Liver (tissue), 9 donors: Measurements from ENCODE around the gene B9D2. TPM values are rescaled to one million over a fixed set of nuclear protein-coding genes. Genes with fewer than 3 reads are reported as not detected.

Source experiments
- DNase-seq: peaks from one replicate; pipeline ENCODE4 v3.0.0-alpha.2; 2017; ENCODE audit warnings: low spot score
- H3K27ac ChIP-seq, 2 donors: one replicate each; pipeline ENCODE4 v1.7.0; 2013; ENCODE audit warnings: inconsistent platforms in 2 of 2, low read length in 2 of 2, control low read depth in 1 of 2, low read depth in 1 of 2, mild to moderate bottlenecking in 1 of 2
- H3K27me3 ChIP-seq, 4 donors: one replicate each; pipeline versions ENCODE4 v1.6.1 to v1.7.0; 2013; ENCODE audit warnings: low read length in 3 of 4, inconsistent platforms in 1 of 4, mild to moderate bottlenecking in 1 of 4, moderate library complexity in 1 of 4; ENCODE audit not compliant: control insufficient read depth in 4 of 4, insufficient read depth in 4 of 4
- H3K36me3 ChIP-seq, 4 donors: one replicate each; pipeline versions ENCODE4 v1.6.1 to v1.7.0; 2013; ENCODE audit warnings: low read length in 3 of 4, mild to moderate bottlenecking in 3 of 4, low read depth in 1 of 4, moderate library complexity in 1 of 4; ENCODE audit not compliant: control insufficient read depth in 4 of 4, insufficient read depth in 3 of 4
- H3K4me1 ChIP-seq, 4 donors: one replicate each; pipeline versions ENCODE4 v1.6.1 to v1.7.0; 2013; ENCODE audit warnings: low read length in 3 of 4, mild to moderate bottlenecking in 3 of 4, moderate library complexity in 1 of 4; ENCODE audit not compliant: control insufficient read depth in 4 of 4, insufficient read depth in 4 of 4
- H3K4me3 ChIP-seq, 3 donors: one replicate each; pipeline versions ENCODE4 v1.6.1 to v1.7.0; 2013; ENCODE audit warnings: low read length in 3 of 3, control low read depth in 1 of 3, low read depth in 1 of 3, mild to moderate bottlenecking in 1 of 3
- H3K9ac ChIP-seq, 2 donors: one replicate each; pipeline ENCODE4 v1.7.0; 2013; ENCODE audit warnings: low read length in 2 of 2, mild to moderate bottlenecking in 2 of 2, moderate library complexity in 2 of 2, control low read depth in 1 of 2, low read depth in 1 of 2
- H3K9me3 ChIP-seq, 4 donors: one replicate each; pipeline versions ENCODE4 v1.6.1 to v1.7.0; 2013; ENCODE audit warnings: low read length in 3 of 4; ENCODE audit not compliant: control insufficient read depth in 4 of 4
- ATF3 ChIP-seq: IDR thresholded peaks from 2 replicates; pipeline ENCODE4 v1.6.1; 2016; ENCODE audit warnings: antibody characterized with exemption
- CTCF ChIP-seq: fragments of 150-350 bp; IDR thresholded peaks from 2 replicates; pipeline ENCODE4 v1.5.1; 2017; ENCODE audit warnings: improper control_type of control experiment, low read depth, low read length; ENCODE audit not compliant: missing input control
- EGR1 ChIP-seq, 2 donors: IDR thresholded peaks; 2 replicates each; pipeline ENCODE4 v1.6.1; 2016 to 2018; ENCODE audit warnings: antibody characterized with exemption in 2 of 2, low read depth in 2 of 2
- FOXA1 ChIP-seq: IDR thresholded peaks from 2 replicates; pipeline ENCODE4 v1.6.1; 2016; ENCODE audit warnings: antibody characterized with exemption
- FOXA2 ChIP-seq: IDR thresholded peaks from 2 replicates; pipeline ENCODE4 v1.6.1; 2016; ENCODE audit warnings: antibody characterized with exemption
- GABPA ChIP-seq, 2 donors: IDR thresholded peaks in 1 of 2; conservative IDR thresholded peaks in 1 of 2; 2 replicates each; pipeline ENCODE4 v1.6.1; 2016; ENCODE audit warnings: antibody characterized with exemption in 2 of 2, mild to moderate bottlenecking in 1 of 2, moderate library complexity in 1 of 2
- HNF4A ChIP-seq, 2 donors: conservative IDR thresholded peaks; 2 replicates each; pipeline ENCODE4 v1.6.1; 2016; ENCODE audit warnings: antibody characterized with exemption in 2 of 2, mild to moderate bottlenecking in 2 of 2
- HNF4G ChIP-seq: IDR thresholded peaks from 2 replicates; pipeline ENCODE4 v1.6.1; 2016; ENCODE audit warnings: antibody characterized with exemption
- JUND ChIP-seq, 2 donors: IDR thresholded peaks; 2 replicates each; pipeline ENCODE4 v1.6.1; 2016; ENCODE audit warnings: antibody characterized with exemption in 2 of 2
- NR2F2 ChIP-seq: IDR thresholded peaks from 2 replicates; pipeline ENCODE4 v1.6.1; 2016; ENCODE audit warnings: antibody characterized with exemption
- RAD21 ChIP-seq, 2 donors: IDR thresholded peaks; 2 replicates each; pipeline ENCODE4 v1.6.1; 2016; ENCODE audit warnings: antibody characterized with exemption in 2 of 2, mild to moderate bottlenecking in 2 of 2
- REST ChIP-seq: IDR thresholded peaks from 2 replicates; pipeline ENCODE4 v1.6.1; 2016; ENCODE audit warnings: antibody characterized with exemption, mild to moderate bottlenecking
- RXRA ChIP-seq, 2 donors: IDR thresholded peaks; 2 replicates each; pipeline ENCODE4 v1.6.1; 2017 to 2018; ENCODE audit warnings: antibody characterized with exemption in 2 of 2, mild to moderate bottlenecking in 1 of 2
- SP1 ChIP-seq: IDR thresholded peaks from 2 replicates; pipeline ENCODE4 v1.6.1; 2018; ENCODE audit warnings: antibody characterized with exemption, mild to moderate bottlenecking
- TAF1 ChIP-seq: conservative IDR thresholded peaks from 2 replicates; pipeline ENCODE4 v1.6.1; 2016; ENCODE audit warnings: antibody characterized with exemption, mild to moderate bottlenecking
- YY1 ChIP-seq: IDR thresholded peaks from 2 replicates; pipeline ENCODE4 v1.6.1; 2016; ENCODE audit warnings: antibody characterized with exemption, mild to moderate bottlenecking
- ZBTB33 ChIP-seq: IDR thresholded peaks from 2 replicates; pipeline ENCODE4 v1.6.1; 2016; ENCODE audit warnings: antibody characterized with exemption
- WGBS: extraction: QIAGEN DNeasy Blood & Tissue Kit; methylation state at CpG from one replicate; pipeline ENCODE4 v1.1.7; 2013; 5-methylcytosine and 5-hydroxymethylcytosine counted together
- polyA plus RNA-seq, 2 donors: library from polyadenylated mRNA; stranded (reverse) in 1 of 2; unstranded in 1 of 2; fragments of 200-250 nt in 1 of 2; fragments of >200 nt in 1 of 2; fragmentation: Nextera tagmentation in 1 of 2; extraction: Ambion mirVana in 1 of 2; gene quantifications; one replicate each; pipeline versions ENCODE4 v1.2.1 to v1.2.3, GENCODE V29; 2013 to 2015
- total RNA-seq, 2 donors: library from RNA; depleted of rRNA; stranded (reverse); fragments of >200 nt; gene quantifications; one replicate each; pipeline ENCODE4 v1.2.3, GENCODE V29; 2014
- donor health status: healthy.
- donor health status: healthy.
- donor health status: healthy.
- donor health status: healthy.
- donor health status: healthy.

B9D2 gene
- 1 to 10 TPM; 2.4 to 2.5 TPM for total RNA-seq
- 1 to 10 TPM; 3.5 to 3.7 TPM for polyA plus RNA-seq

- WGBS = under 1% methylated on average over 56 of the region's 56 CpGs
- Histone ChIP-seq H3K36me3 (no peaks in the 10 kb centered on the region), H3K9me3 (no peaks in the 10 kb centered on the region), H3K9ac (peak within 1 kb of the TSS; percentile 77 to 89), H3K4me3 (peak within 1 kb of the TSS; percentile 75 to 96 (median 78)), H3K27ac (peak within 1 kb of the TSS; percentile 95 to 99), H3K27me3 (no peaks in the 10 kb centered on the region), H3K4me1 (peaks cover 0 to 14% (median 9%) of the 10 kb centered on the region in 4 donors)
- TF ChIP-seq FOXA1 = no peak
- TF ChIP-seq RXRA (IDR thresholded peaks at IDR 0.05) = peak; percentile 4 to 47
- peak; percentile 78 for TF ChIP-seq SP1
- TF ChIP-seq REST = no peak
- TF ChIP-seq NR2F2 = peak; percentile 25
- no peak for TF ChIP-seq CTCF
- TF ChIP-seq TAF1 = no peak
- peak in 1 of 2 donors; percentile 12 for TF ChIP-seq GABPA (IDR thresholded peaks at IDR 0.05 in 1 of 2, conservative IDR thresholded peaks at IDR 0.05 in 1 of 2)
- peak in 1 of 2 donors; percentile 47 for TF ChIP-seq JUND (IDR thresholded peaks at IDR 0.05)
- TF ChIP-seq YY1 = peak; percentile 100
- no peak for TF ChIP-seq HNF4A (conservative IDR thresholded peaks at IDR 0.05)
- peak in 1 of 2 donors; percentile 7 for TF ChIP-seq RAD21 (IDR thresholded peaks at IDR 0.05)
- TF ChIP-seq ZBTB33 = peak; percentile 2
- TF ChIP-seq EGR1 (IDR thresholded peaks at IDR 0.05; ENCODE audit: low read depth in 2 of 2) = peak in 1 of 2 donors; percentile 26
- peak; percentile 97 for DNase-seq
Measured at GRCh38 chr19:41363753-41364523, at the start of gene B9D2. Gene B9D2, minus strand, starts transcription at chr19:41364149. Its CDS starts 630 bp downstream, at chr19:41363519.

GRCh38 chr19:41412953-41413352 is 49.0 kb upstream of the B9D2 start:
- H3K9me3 ChIP-seq = no peaks in the 10 kb centered on the region
- TF ChIP-seq ZBTB33 (no peak), TAF1 (no peak), ATF3 (no peak), RXRA (IDR thresholded peaks at IDR 0.05) (no peak), RAD21 (IDR thresholded peaks at IDR 0.05) (no peak), EGR1 (IDR thresholded peaks at IDR 0.05; ENCODE audit: low read depth in 2 of 2) (no peak), FOXA2 (no peak), SP1 (no peak), GABPA (IDR thresholded peaks at IDR 0.05 in 1 of 2, conservative IDR thresholded peaks at IDR 0.05 in 1 of 2) (no peak), HNF4G (no peak), HNF4A (conservative IDR thresholded peaks at IDR 0.05) (no peak), JUND (IDR thresholded peaks at IDR 0.05) (no peak), REST (no peak)
- 96% methylated on average over 5 of the region's 5 CpGs for WGBS
- no peak overlapping the region for H3K27ac ChIP-seq
- no peak overlapping the region for H3K9ac ChIP-seq
- H3K27me3 ChIP-seq = no peaks in the 10 kb centered on the region
- H3K4me3 ChIP-seq = no peak overlapping the region
- DNase-seq = no peak
- H3K36me3 ChIP-seq = peaks cover 5 to 50% (median 24%) of the 10 kb centered on the region in 4 donors
- peaks cover 9 to 10% (median 9%) of the 10 kb centered on the region in 4 donors for H3K4me1 ChIP-seq
